GM04503 (cell line): ENCODE results near the gene MIDN.
"Not testable (repeated sequence)": the region's sequence is repeated elsewhere in the genome, so short reads cannot be mapped to it uniquely, and the experiment has no call there.

ENCODE experiments used
- DNase-seq: peaks from one replicate; pipeline ENCODE4 v3.0.0-alpha.2; 2012; ENCODE audit warnings: low read depth

Gene MIDN

GRCh38 chr19:1295169-1296012 lies 47.0 kb downstream of the MIDN start:
- DNase-seq, result no peak

- no peak for DNase-seq
These were observed 47.7 kb downstream of the MIDN start for GRCh38 chr19:1296078-1296477.

GRCh38 chr19:1296575-1297271 lies 48.3 kb downstream of the MIDN start:
- no peak for DNase-seq

GRCh38 chr19:1298235-1298634 lies 49.9 kb downstream of the MIDN start:
- DNase-seq, result no peak

- no peak for DNase-seq
These were observed 51.4 kb downstream of the MIDN start for GRCh38 chr19:1299801-1300200.

- DNase-seq, result no peak
These were observed 52.5 kb downstream of the MIDN start for GRCh38 chr19:1300744-1301490.

- DNase-seq, result no peak
These were observed 54.3 kb downstream of the MIDN start for GRCh38 chr19:1302533-1303239.

GRCh38 chr19:1304197-1304924 lies 56.0 kb downstream of the MIDN start:
- DNase-seq, result no peak

- DNase-seq, result not testable (repeated sequence)
These were observed 57.0 kb downstream of the MIDN start for GRCh38 chr19:1305354-1305753.

GRCh38 chr19:1307320-1307719 lies 58.9 kb downstream of the MIDN start:
- DNase-seq, result no peak

- DNase-seq, result no peak
These were observed 59.4 kb downstream of the MIDN start for GRCh38 chr19:1307755-1308303.

GRCh38 chr19:1308718-1309117 lies 60.3 kb downstream of the MIDN start:
- no peak for DNase-seq
